ENCODE data around the gene ADGRA1. TPM values are rescaled to one million over a fixed set of nuclear protein-coding genes. Genes with fewer than 3 reads are reported as not detected.

Gene ADGRA1
- total and polyA plus RNA-seq, 2 of the 13 experiments (the other 11 are each of a cell fraction or from before 2014, with no cell fraction given): not detected

- H3K9ac ChIP-seq (ENCODE audit: insufficient read depth, low read depth, low read length): no peak overlapping the region
- TF ChIP-seq ZNF577 (CRISPR knock-in tag; IDR thresholded peaks at IDR 0.05; ENCODE audit: borderline replicate concordance, low read depth) (no peak), FOXC1 (CRISPR knock-in tag; IDR thresholded peaks at IDR 0.05; ENCODE audit: borderline replicate concordance) (no peak), HHEX (CRISPR knock-in tag; IDR thresholded peaks at IDR 0.05) (no peak), ZNF136 (CRISPR knock-in tag; IDR thresholded peaks at IDR 0.05; ENCODE audit: low read depth) (no peak), MXD1 (CRISPR knock-in tag; IDR thresholded peaks at IDR 0.05) (no peak), NCOR1 (IDR thresholded peaks at IDR 0.05; ENCODE audit: borderline replicate concordance, low read length) (no peak), NFE2L1 (CRISPR knock-in tag; IDR thresholded peaks at IDR 0.05; ENCODE audit: borderline replicate concordance) (no peak), HMGXB4 (CRISPR knock-in tag; IDR thresholded peaks at IDR 0.05; ENCODE audit: borderline replicate concordance in 1 of 2, low read depth in 1 of 2) (no peak), FOXK1 (CRISPR knock-in tag; IDR thresholded peaks at IDR 0.05; ENCODE audit: borderline replicate concordance, low read depth) (no peak), BRD4 (CRISPR knock-in tag; IDR thresholded peaks at IDR 0.05) (no peak), ZNF616 (CRISPR knock-in tag; IDR thresholded peaks at IDR 0.05; ENCODE audit: low read depth) (no peak), ZBTB2 (CRISPR knock-in tag; IDR thresholded peaks at IDR 0.05; ENCODE audit: low read depth) (no peak), TGIF2 (CRISPR knock-in tag; IDR thresholded peaks at IDR 0.05) (no peak), DRAP1 (CRISPR knock-in tag; IDR thresholded peaks at IDR 0.05) (no peak)
These were observed 88.8 kb downstream of the ADGRA1 start for GRCh38 chr10:133176546-133176945.

More at GRCh38 chr10:133176546-133176945, 88.8 kb downstream of the ADGRA1 start:
- FAIRE-seq (no peak), ATAC-seq (no peak), DNase-seq (ENCODE audit: low spot score) (no peak)
- CTCF ChIA-PET (ENCODE audit: low intra/inter-chr PET ratio, low total read pairs): no interaction called here
- peaks cover 10% of the 10 kb centered on the region; the same call in 1 of the 2 replicates for H3K9me3 ChIP-seq (ENCODE audit: low read length)
- in situ Hi-C loops (cut with HindIII; ENCODE audit: extremely low pct_ligation_motif_present, low pct_unique_long_range_greater_than_20kb): no loop called here
- H2AFZ ChIP-seq (ENCODE audit: low read length): no peak overlapping the region
- no TSS peak for BruUV-seq (replicated peaks)
- H3K79me2 ChIP-seq (ENCODE audit: insufficient read depth, low read length): no peaks in the 10 kb centered on the region
- POLR2A ChIA-PET: no interaction called here
- no peaks in the 10 kb centered on the region for H4K20me1 ChIP-seq (ENCODE audit: insufficient read depth, low read length)
- no peak overlapping the region for H3K4me2 ChIP-seq (ENCODE audit: low read depth, low read length)
- peaks cover 3 to 25% of the 10 kb centered on the region in 2 experiments; a peak in 3 of 5 replicates for H3K27me3 ChIP-seq (ENCODE audit: control insufficient read depth in 1 of 2, insufficient read depth in 2 of 2, low read length in 2 of 2)
- intact Hi-C loops (cut with micrococcal nuclease; ENCODE audit: unreplicated experiment): no loop called here
- H3K36me3 ChIP-seq (replicated peaks in 1 of 2; ENCODE audit: control insufficient read depth in 1 of 2, insufficient read depth in 2 of 2, low read length in 2 of 2): no peaks in the 10 kb centered on the region
- WGBS (ENCODE audit: low lambda C conversion rate): 0% methylated on average over 1 of the region's 4 CpGs
- no peak overlapping the region for H3K27ac ChIP-seq (ENCODE audit: extremely low read length, insufficient read depth, low read length)
- no peaks in the 10 kb centered on the region for H3K4me1 ChIP-seq (ENCODE audit: insufficient read depth, low read length)
- H3K4me3 ChIP-seq (replicated peaks in 1 of 3; ENCODE audit: insufficient read depth in 1 of 3, low read depth in 2 of 3, low read length in 3 of 3): no peak overlapping the region

Measured in HepG2 (cell line).